K562 (cell line): Measurements from ENCODE around the gene IRF2BP2. TPM values are rescaled to one million over a fixed set of nuclear protein-coding genes. Genes with fewer than 3 reads are reported as not detected.

Experiments used
- BRD4 ChIP-seq: fragments of 200-600 bp; sonication (generic); IDR thresholded peaks from 2 replicates; pipeline ENCODE4 v1.6.1; 2017; ENCODE audit warnings: inconsistent platforms
- GABPA ChIP-seq: fragments of 200-800 bp; sonication (Bioruptor generic); conservative IDR thresholded peaks from 2 replicates; pipeline ENCODE4 v1.6.1; 2016; ENCODE audit warnings: low read depth, missing genetic modification characterization, missing compliant biosample characterization
- KDM5B ChIP-seq: fragments of 200-600 bp; sonication (generic); IDR thresholded peaks from 2 replicates; pipeline ENCODE4 v1.6.1; 2012; ENCODE audit warnings: low read depth, mild to moderate bottlenecking, moderate library complexity, low read length, control low read depth, inconsistent platforms; ENCODE audit not compliant: insufficient replicate concordance
- RBM34 ChIP-seq: fragments of 200-400 bp; formaldehyde crosslinking; IDR thresholded peaks from 2 replicates; pipeline ENCODE4 v1.6.1; 2018; ENCODE audit warnings: low read length, borderline replicate concordance; ENCODE audit not compliant: insufficient read depth
- UBTF ChIP-seq, 2 experiments: IDR thresholded peaks; 2 replicates each; pipeline ENCODE4 v1.6.1; 2012; ENCODE audit warnings: improper control_type of control experiment in 2 of 2, low read depth in 2 of 2, low read length in 2 of 2, borderline replicate concordance in 1 of 2
- polyA plus RNA-seq, 8 experiments: library from polyadenylated mRNA; depleted of rRNA in 4 of 8; stranded (reverse) in 5 of 8; unstranded in 3 of 8; fragments of >200 nt; fragmentation: Nextera tagmentation in 2 of 8; fragmentation: Illumina TruSeq in 1 of 8; extraction: Ambion mirVana in 2 of 8; extraction: Trizol in 1 of 8; gene quantifications; 2 replicates each; pipeline versions ENCODE4 v1.2.1 to v1.2.3, GENCODE V29; 2011 to 2014; ENCODE audit warnings: inconsistent platforms in 1 of 8, missing spikeins in 1 of 8
- total RNA-seq, 7 experiments: library from RNA; depleted of rRNA in 6 of 7; stranded (reverse); fragments of >200 nt in 6 of 7; fragmentation: Illumina TruSeq in 2 of 7; extraction: Trizol in 2 of 7; gene quantifications; 2 replicates each; pipeline versions ENCODE4 v1.2.1 to v1.2.3, GENCODE V29; 2011 to 2021; ENCODE audit warnings: low replicate concordance in 1 of 7

Gene IRF2BP2
- total and polyA plus RNA-seq, 9 of the 15 experiments (the other 6 are each of a cell fraction or from before 2014, with no cell fraction given), result 7.7 to 68.6 (median 22.1) TPM

GRCh38 chr1:234608911-234609690 is 877 bp downstream of the IRF2BP2 start (continued):
- TF ChIP-seq UBTF (IDR thresholded peaks at IDR 0.05; ENCODE audit: borderline replicate concordance in 1 of 2, low read depth in 2 of 2, low read length in 2 of 2), result peak in 1 of 2 experiments; percentile 16; a peak in 1 of 4 replicates
- TF ChIP-seq GABPA (tag), result peak; percentile 6; the same call in 1 of the 2 replicates
- peak; percentile 42 for TF ChIP-seq KDM5B
- no peak for TF ChIP-seq BRD4
- TF ChIP-seq RBM34, result 0 out of 2 replicates have a peak, but pooled peaks have one; percentile 13
